Thymus (tissue), 11 donors: ENCODE results near the gene HTR7. TPM values are rescaled to one million over a fixed set of nuclear protein-coding genes. Genes with fewer than 3 reads are reported as not detected.
A peak's percentile ranks its signal among the peaks of the same experiment; 100 is the strongest.

Experiments used
- DNase-seq, 9 donors: peaks; one replicate each; pipeline ENCODE4 v3.0.0-alpha.2; 2013; ENCODE audit warnings: low spot score in 9 of 9, low read depth in 6 of 9, missing footprints in 1 of 9
- H3K27ac ChIP-seq, 2 donors: one replicate each; pipeline ENCODE4 v1.5.1; 2013; ENCODE audit warnings: control low read depth in 1 of 2, low read depth in 1 of 2, low read length in 1 of 2, mild to moderate bottlenecking in 1 of 2, moderate library complexity in 1 of 2
- H3K27me3 ChIP-seq, 2 donors: one replicate each; pipeline ENCODE4 v1.5.1; 2013; ENCODE audit warnings: low read length in 1 of 2; ENCODE audit not compliant: control insufficient read depth in 2 of 2, insufficient read depth in 1 of 2
- H3K36me3 ChIP-seq, 2 donors: one replicate each; pipeline ENCODE4 v1.5.1; 2013; ENCODE audit warnings: low read length in 1 of 2, mild to moderate bottlenecking in 1 of 2, moderate library complexity in 1 of 2; ENCODE audit not compliant: control insufficient read depth in 2 of 2, insufficient read depth in 2 of 2
- H3K4me1 ChIP-seq, 2 donors: one replicate each; pipeline ENCODE4 v1.5.1; 2013; ENCODE audit warnings: low read length in 2 of 2; ENCODE audit not compliant: control insufficient read depth in 2 of 2, insufficient read depth in 2 of 2
- H3K4me3 ChIP-seq, 2 donors: one replicate each; pipeline ENCODE4 v1.5.1; 2013; ENCODE audit warnings: low read length in 2 of 2, control low read depth in 1 of 2, mild to moderate bottlenecking in 1 of 2
- H3K9me3 ChIP-seq, 2 donors: one replicate each; pipeline ENCODE4 v1.5.1; 2013; ENCODE audit warnings: low read length in 1 of 2, mild to moderate bottlenecking in 1 of 2; ENCODE audit not compliant: control insufficient read depth in 2 of 2, insufficient read depth in 1 of 2
- WGBS: extraction: QIAGEN DNeasy Blood & Tissue Kit; methylation state at CpG from one replicate; pipeline ENCODE4 v1.1.7; 2013; 5-methylcytosine and 5-hydroxymethylcytosine counted together
- polyA plus RNA-seq: library from polyadenylated mRNA; stranded (reverse); fragments of 200-250 nt; gene quantifications from one replicate; pipeline ENCODE4 v1.2.3, GENCODE V29; 2013
- total RNA-seq: library from RNA; stranded (reverse); fragments of 120-200 nt; gene quantifications from one replicate; pipeline ENCODE4 v1.2.4, GENCODE V29; 2013
- donor health status: healthy.

Gene HTR7
- total and polyA plus RNA-seq, 2 donors = 0.09 to 0.14 TPM

- no peaks in the 10 kb centered on the region for H3K4me1 ChIP-seq
- DNase-seq = no peak
- H3K4me3 ChIP-seq = no peak overlapping the region
- WGBS = 90% methylated on average over 4 of the region's 4 CpGs
- peaks cover 0 to 2% of the 10 kb centered on the region in 2 donors for H3K27me3 ChIP-seq
- no peaks in the 10 kb centered on the region for H3K9me3 ChIP-seq
- H3K27ac ChIP-seq = no peak overlapping the region
- H3K36me3 ChIP-seq = no peaks in the 10 kb centered on the region
Measured at GRCh38 chr10:90785782-90786181, 72.1 kb downstream of the HTR7 start.

DNA sequence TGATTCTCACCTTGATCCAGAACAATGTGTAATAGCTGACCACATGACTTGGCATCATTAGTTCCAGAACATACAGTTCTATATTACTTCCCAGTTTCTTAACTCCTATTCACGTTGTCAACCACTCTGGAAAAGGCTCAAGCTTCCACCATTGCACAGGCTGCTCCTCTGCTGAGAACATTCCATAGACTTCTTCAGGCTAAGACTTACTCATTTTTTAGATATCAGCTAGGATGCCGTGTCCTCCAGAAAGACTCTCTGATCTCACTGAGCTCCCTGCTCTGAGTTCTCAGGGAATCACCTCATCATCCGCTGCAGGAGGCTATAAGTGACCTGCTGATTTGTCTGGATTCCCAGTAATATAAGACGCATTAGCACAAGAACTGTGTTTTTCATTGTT, 73.1 kb downstream of the HTR7 start:
- 73% methylated on average over 4 of the region's 4 CpGs for WGBS

DNA sequence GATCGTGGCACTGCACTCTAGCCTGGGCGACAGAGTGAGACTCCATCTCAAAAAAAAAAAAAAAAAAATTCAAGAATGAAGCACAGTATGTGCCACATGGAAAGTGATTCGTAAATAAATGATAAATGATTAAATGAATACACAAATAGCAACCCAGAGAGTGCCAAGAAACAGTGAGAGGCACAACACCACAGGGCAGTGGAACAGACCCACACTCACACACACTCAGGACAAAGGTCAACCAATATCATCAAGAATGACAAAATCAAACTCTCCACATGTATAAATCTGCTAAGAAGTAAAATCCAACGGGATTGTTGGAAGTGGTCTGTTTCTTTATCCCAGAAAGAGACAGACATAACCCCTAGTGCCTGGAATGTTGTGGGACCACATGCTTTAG, 77.4 kb downstream of the HTR7 start:
- H3K4me1 ChIP-seq = no peaks in the 10 kb centered on the region
- WGBS = 93% methylated on average over 4 of the region's 4 CpGs
- no peak for DNase-seq

More for the DNA sequence above, 73.1 kb downstream of the HTR7 start:
- no peak overlapping the region for H3K27ac ChIP-seq
- H3K4me3 ChIP-seq = no peak overlapping the region
- no peak for DNase-seq
- H3K36me3 ChIP-seq = no peaks in the 10 kb centered on the region
- no peaks in the 10 kb centered on the region for H3K9me3 ChIP-seq
- peaks cover 0 to 2% of the 10 kb centered on the region in 2 donors for H3K27me3 ChIP-seq
- no peaks in the 10 kb centered on the region for H3K4me1 ChIP-seq

DNA sequence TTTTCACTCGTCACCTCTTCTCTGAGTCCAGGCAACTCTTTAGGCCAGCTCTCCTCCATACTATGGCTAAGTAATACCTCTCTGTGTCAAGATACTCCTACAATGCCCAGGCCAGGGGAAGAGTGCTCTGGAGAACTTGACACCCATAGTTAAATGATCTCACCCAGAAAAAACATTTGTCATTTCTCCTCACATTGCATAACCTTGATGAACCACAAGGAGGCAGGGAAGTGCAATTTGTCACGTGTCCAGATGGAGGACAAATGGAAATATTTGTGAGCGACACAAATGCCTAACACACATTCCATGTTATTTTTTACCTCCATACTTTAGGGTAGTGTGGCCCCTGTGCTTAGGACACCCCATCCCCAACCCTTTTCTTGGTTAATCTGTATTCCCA, 78.3 kb downstream of the HTR7 start:
- DNase-seq = no peak

More for the DNA sequence above, 77.4 kb downstream of the HTR7 start:
- H3K4me3 ChIP-seq = no peak overlapping the region
- H3K9me3 ChIP-seq = no peaks in the 10 kb centered on the region
- peaks cover 0 to 2% of the 10 kb centered on the region in 2 donors for H3K27me3 ChIP-seq
- H3K27ac ChIP-seq = no peak overlapping the region
- H3K36me3 ChIP-seq = no peaks in the 10 kb centered on the region

GRCh38 chr10:90777621-90778020, 80.2 kb downstream of the HTR7 start:
- H3K4me3 ChIP-seq = no peak overlapping the region
- H3K4me1 ChIP-seq = no peaks in the 10 kb centered on the region
- WGBS = 95% methylated on average over 1 of the region's 1 CpG
- no peaks in the 10 kb centered on the region for H3K9me3 ChIP-seq
- H3K27me3 ChIP-seq = no peaks in the 10 kb centered on the region
- no peak for DNase-seq
- no peak overlapping the region for H3K27ac ChIP-seq
- H3K36me3 ChIP-seq = no peaks in the 10 kb centered on the region

More for the DNA sequence above, 78.3 kb downstream of the HTR7 start:
- Histone ChIP-seq H3K36me3 (no peaks in the 10 kb centered on the region), H3K4me1 (no peaks in the 10 kb centered on the region), H3K9me3 (no peaks in the 10 kb centered on the region), H3K27ac (no peak overlapping the region), H3K27me3 (no peaks in the 10 kb centered on the region), H3K4me3 (no peak overlapping the region)
- WGBS = 67% methylated on average over 3 of the region's 3 CpGs

DNA sequence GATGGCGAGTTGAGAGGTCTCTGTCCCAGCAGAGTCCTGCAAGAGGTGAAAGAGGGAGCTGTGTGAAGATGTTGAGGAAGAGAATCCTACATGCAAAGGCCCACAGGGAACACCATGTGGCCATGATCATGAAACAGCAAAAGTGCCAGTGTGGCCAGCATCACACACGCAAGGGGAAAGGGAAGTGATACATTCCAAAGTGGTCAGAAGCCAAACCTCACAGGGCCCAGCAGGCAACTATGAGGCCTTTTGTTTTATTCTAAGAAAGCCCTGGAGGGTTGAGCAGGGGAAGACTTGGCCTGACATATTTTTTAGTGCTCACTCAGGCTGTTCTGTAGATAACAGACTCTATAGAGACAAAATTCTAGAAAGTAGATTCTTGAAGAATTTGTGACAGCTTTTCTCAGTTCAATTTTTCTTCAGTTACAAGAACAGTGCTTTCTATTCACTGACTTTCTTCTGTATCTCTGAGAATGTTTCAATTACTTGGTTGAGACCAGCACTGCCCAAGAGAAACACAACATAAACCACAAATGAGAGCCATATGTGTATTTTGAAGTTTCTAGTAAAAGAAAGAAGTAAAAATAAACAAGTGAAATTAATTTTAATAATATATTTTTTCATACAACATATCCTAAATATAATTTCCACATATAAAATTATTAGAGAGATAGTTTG, 82.3 kb downstream of the HTR7 start:
- Histone ChIP-seq H3K27me3 (no peaks in the 10 kb centered on the region), H3K4me3 (no peak overlapping the region), H3K4me1 (no peaks in the 10 kb centered on the region), H3K36me3 (no peaks in the 10 kb centered on the region), H3K9me3 (peaks cover 0 to 11% of the 10 kb centered on the region in 2 donors), H3K27ac (no peak overlapping the region)
- 68% methylated on average over 2 of the region's 2 CpGs for WGBS
- no peak for DNase-seq

GRCh38 chr10:90769946-90770841, 87.6 kb downstream of the HTR7 start:
- Histone ChIP-seq H3K27me3 (no peaks in the 10 kb centered on the region), H3K4me3 (no peak overlapping the region), H3K4me1 (no peaks in the 10 kb centered on the region), H3K9me3 (peaks cover 0 to 19% of the 10 kb centered on the region in 2 donors), H3K27ac (no peak overlapping the region), H3K36me3 (no peaks in the 10 kb centered on the region)
- 97% methylated on average over 20 of the region's 20 CpGs for WGBS
- DNase-seq = no peak

DNA sequence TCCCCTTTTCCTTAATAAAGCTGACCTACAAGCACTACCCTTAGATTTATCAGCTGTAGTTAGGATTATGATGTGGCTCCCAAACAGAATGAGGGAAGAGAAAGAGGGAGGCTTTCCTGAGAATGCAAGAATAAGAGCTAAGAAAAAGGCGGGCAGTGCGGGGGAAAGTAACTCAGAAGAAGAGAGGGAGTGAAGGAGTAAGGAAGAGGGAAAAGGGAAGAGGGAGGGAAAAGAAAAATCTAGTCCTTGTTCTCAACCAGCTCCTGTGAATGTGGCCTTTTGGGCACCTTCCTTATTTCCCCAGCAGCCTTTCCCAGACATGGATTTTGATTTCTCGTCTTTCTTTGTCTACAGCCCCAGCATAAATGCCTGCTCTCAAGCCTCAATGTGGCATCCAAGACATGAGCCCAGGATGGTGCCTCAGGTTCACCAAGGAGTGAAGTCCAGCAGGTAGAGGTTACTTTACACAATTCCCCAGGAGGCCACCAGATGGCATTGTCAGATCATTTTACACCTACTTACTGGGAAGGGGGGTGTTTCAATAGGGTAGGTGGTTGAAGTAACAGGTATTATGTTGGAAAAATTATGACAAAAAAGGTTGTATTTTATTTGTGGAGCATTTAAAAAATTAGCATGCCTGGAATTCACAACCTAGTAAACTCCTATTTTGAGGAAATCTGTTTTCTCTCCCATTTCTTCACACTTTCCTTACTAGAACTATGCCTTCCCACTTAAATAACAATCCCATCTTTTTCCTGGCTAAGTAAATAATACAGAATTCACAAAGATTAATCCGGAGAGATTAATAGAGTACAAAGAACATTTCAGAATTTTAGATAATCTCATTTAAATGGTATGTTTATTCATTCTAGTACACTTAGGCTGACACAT, 106.5 kb downstream of the HTR7 start:
- peak in 8 of 9 donors; percentile 14 to 64 (median 34) for DNase-seq
- Histone ChIP-seq H3K27me3 (no peaks in the 10 kb centered on the region), H3K27ac (no peak overlapping the region), H3K36me3 (no peaks in the 10 kb centered on the region), H3K4me1 (no peaks in the 10 kb centered on the region), H3K9me3 (no peaks in the 10 kb centered on the region), H3K4me3 (no peak overlapping the region)
- WGBS = 44% methylated on average over 4 of the region's 4 CpGs
